ENCODE measurements around the gene KIAA1958. TPM values are rescaled to one million over a fixed set of nuclear protein-coding genes. Genes with fewer than 3 reads are reported as not detected.
"Not testable (repeated sequence)": the region's sequence is repeated elsewhere in the genome, so short reads cannot be mapped to it uniquely, and the experiment has no call there.

KIAA1958 gene
- total and polyA plus RNA-seq, 5 experiments from 2014 or later, result 2.6 to 11.8 (median 4.3) TPM

- no peak overlapping the region for H3K4me3 Mint-ChIP-seq
- H3K9me3 Mint-ChIP-seq, result peaks cover 0 to 2% (median 0%) of the 10 kb centered on the region in 9 donors
- no peak for DNase-seq
- no peak overlapping the region for H3K27ac Mint-ChIP-seq
- H3K27me3 Mint-ChIP-seq, result no peaks in the 10 kb centered on the region
- no peak for ATAC-seq
- peaks cover 14 to 23% (median 21%) of the 10 kb centered on the region in 3 donors for H3K36me3 Mint-ChIP-seq
- POLR2A ChIA-PET, result interaction anchor here (0.6 kb wide), 1 partner anchor 12 kb away, joined by 3 read pairs; no protein-coding TSS in a partner anchor
- H3K4me1 Mint-ChIP-seq, result peaks cover 0 to 23% (median 3%) of the 10 kb centered on the region in 4 donors
Observed at GRCh38 chr9:112570671-112571167, 84.1 kb downstream of the KIAA1958 start.

- no peaks in the 10 kb centered on the region for H3K27me3 Mint-ChIP-seq
- no peak overlapping the region for H3K27ac Mint-ChIP-seq
- POLR2A ChIA-PET, result interaction anchor here (0.6 kb wide), 2 partner anchors 11 to 236 kb away, joined by 3 to 5 read pairs; no protein-coding TSS in a partner anchor
- H3K36me3 Mint-ChIP-seq, result peaks cover 16 to 30% (median 29%) of the 10 kb centered on the region in 3 donors
- DNase-seq (no peak), ATAC-seq (no peak)
- H3K9me3 Mint-ChIP-seq, result peaks cover 0 to 2% (median 0%) of the 10 kb centered on the region in 9 donors
- H3K4me3 Mint-ChIP-seq, result no peak overlapping the region
- H3K4me1 Mint-ChIP-seq, result peaks cover 0 to 23% (median 3%) of the 10 kb centered on the region in 4 donors
Observed at GRCh38 chr9:112571624-112572355, 85.2 kb downstream of the KIAA1958 start.

- POLR2A ChIA-PET, result no interaction called here
- no peaks in the 10 kb centered on the region for H3K27me3 Mint-ChIP-seq
- ATAC-seq, result no peak
Observed at GRCh38 chr9:112572416-112572815, 85.8 kb downstream of the KIAA1958 start.

GRCh38 chr9:112574008-112574407, 87.4 kb downstream of the KIAA1958 start:
- H3K4me1 Mint-ChIP-seq, result peaks cover 0 to 23% (median 3%) of the 10 kb centered on the region in 4 donors
- H3K27me3 Mint-ChIP-seq, result no peaks in the 10 kb centered on the region
- no peak for ATAC-seq
- no peak for DNase-seq
- POLR2A ChIA-PET, result no interaction called here
- peaks cover 0 to 2% (median 0%) of the 10 kb centered on the region in 9 donors for H3K9me3 Mint-ChIP-seq
- no peak overlapping the region for H3K4me3 Mint-ChIP-seq
- H3K36me3 Mint-ChIP-seq, result peaks cover 16 to 30% (median 29%) of the 10 kb centered on the region in 3 donors
- no peak overlapping the region for H3K27ac Mint-ChIP-seq

More at GRCh38 chr9:112572416-112572815, 85.8 kb downstream of the KIAA1958 start:
- Mint-ChIP-seq H3K9me3 (peaks cover 0 to 2% (median 0%) of the 10 kb centered on the region in 9 donors), H3K4me3 (no peak overlapping the region), H3K36me3 (peaks cover 16 to 30% (median 29%) of the 10 kb centered on the region in 3 donors), H3K27ac (no peak overlapping the region), H3K4me1 (peaks cover 0 to 23% (median 3%) of the 10 kb centered on the region in 4 donors)
- no peak for DNase-seq

- H3K4me3 Mint-ChIP-seq, result no peak overlapping the region
- POLR2A ChIA-PET, result no interaction called here
Observed at GRCh38 chr9:112575107-112575506, 88.5 kb downstream of the KIAA1958 start.

GRCh38 chr9:112581469-112582176, 95.0 kb downstream of the KIAA1958 start:
- peaks cover 0 to 1% (median under 1%) of the 10 kb centered on the region in 3 donors for H3K36me3 Mint-ChIP-seq
- DNase-seq (no peak), ATAC-seq (no peak)
- H3K27ac Mint-ChIP-seq, result no peak overlapping the region
- no peaks in the 10 kb centered on the region for H3K27me3 Mint-ChIP-seq
- POLR2A ChIA-PET, result no interaction called here
- H3K4me1 Mint-ChIP-seq, result no peaks in the 10 kb centered on the region
- no peaks in the 10 kb centered on the region for H3K9me3 Mint-ChIP-seq
- H3K4me3 Mint-ChIP-seq, result no peak overlapping the region

More at GRCh38 chr9:112575107-112575506, 88.5 kb downstream of the KIAA1958 start:
- DNase-seq (no peak), ATAC-seq (no peak)
- Mint-ChIP-seq H3K36me3 (peaks cover 16 to 30% (median 29%) of the 10 kb centered on the region in 3 donors), H3K4me1 (peaks cover 0 to 22% (median 3%) of the 10 kb centered on the region in 4 donors), H3K27me3 (no peaks in the 10 kb centered on the region), H3K27ac (peak overlapping the region in 2 of 10 donors; percentile 48 to 89), H3K9me3 (peaks cover 0 to 2% (median 0%) of the 10 kb centered on the region in 9 donors)

GRCh38 chr9:112582371-112583262, 96.0 kb downstream of the KIAA1958 start:
- Mint-ChIP-seq H3K27me3 (no peaks in the 10 kb centered on the region), H3K4me1 (no peaks in the 10 kb centered on the region), H3K9me3 (no peaks in the 10 kb centered on the region), H3K27ac (no peak overlapping the region), H3K36me3 (no peaks in the 10 kb centered on the region), H3K4me3 (no peak overlapping the region)
- POLR2A ChIA-PET, result interaction anchor here (0.7 kb wide), 2 partner anchors 11 to 75 kb away, joined by 3 to 6 read pairs; no protein-coding TSS in a partner anchor
- ATAC-seq (no peak), DNase-seq (no peak)

- Mint-ChIP-seq H3K27me3 (no peaks in the 10 kb centered on the region), H3K9me3 (no peaks in the 10 kb centered on the region), H3K4me1 (no peaks in the 10 kb centered on the region), H3K4me3 (no peak overlapping the region), H3K36me3 (peaks cover 0 to 3% (median 0%) of the 10 kb centered on the region in 3 donors), H3K27ac (peak overlapping the region in 1 of 10 donors; percentile 15)
- no peak for DNase-seq
- no peak for ATAC-seq
- POLR2A ChIA-PET, result no interaction called here
Observed at GRCh38 chr9:112586599-112587155, 100.0 kb downstream of the KIAA1958 start.

- H3K27me3 Mint-ChIP-seq, ATAC-seq, H3K9me3 Mint-ChIP-seq, DNase-seq, POLR2A ChIA-PET, H3K4me3 Mint-ChIP-seq, H3K4me1 Mint-ChIP-seq: not testable (repeated sequence)
- Mint-ChIP-seq H3K27ac (peak overlapping the region in 1 of 10 donors; percentile 4), H3K36me3 (peaks cover 0 to 11% (median 6%) of the 10 kb centered on the region in 3 donors)
Observed at GRCh38 chr9:112591875-112592274, 105.2 kb downstream of the KIAA1958 start.

GRCh38 chr9:112599732-112600131, 113.1 kb downstream of the KIAA1958 start:
- Mint-ChIP-seq H3K9me3 (no peaks in the 10 kb centered on the region), H3K4me3 (no peak overlapping the region), H3K4me1 (no peaks in the 10 kb centered on the region), H3K36me3 (no peaks in the 10 kb centered on the region), H3K27ac (no peak overlapping the region), H3K27me3 (no peaks in the 10 kb centered on the region)
- POLR2A ChIA-PET, result no interaction called here
- DNase-seq (no peak), ATAC-seq (no peak)

GRCh38 chr9:112601636-112602035, 115.0 kb downstream of the KIAA1958 start:
- Mint-ChIP-seq H3K27me3 (no peaks in the 10 kb centered on the region), H3K36me3 (no peaks in the 10 kb centered on the region), H3K27ac (no peak overlapping the region), H3K9me3 (no peaks in the 10 kb centered on the region), H3K4me1 (no peaks in the 10 kb centered on the region), H3K4me3 (no peak overlapping the region)
- ATAC-seq (no peak), DNase-seq (no peak)
- POLR2A ChIA-PET, result no interaction called here

- no peaks in the 10 kb centered on the region for H3K4me1 Mint-ChIP-seq
- peaks cover 0 to 2% (median 0%) of the 10 kb centered on the region in 3 donors for H3K36me3 Mint-ChIP-seq
- DNase-seq (no peak), ATAC-seq (no peak)
- POLR2A ChIA-PET, result interaction anchor here (0.6 kb wide), 1 partner anchor 586 kb away, joined by 3 read pairs; no protein-coding TSS in a partner anchor
- H3K27ac Mint-ChIP-seq, result no peak overlapping the region
- no peak overlapping the region for H3K4me3 Mint-ChIP-seq
- no peaks in the 10 kb centered on the region for H3K9me3 Mint-ChIP-seq
- no peaks in the 10 kb centered on the region for H3K27me3 Mint-ChIP-seq
Observed at GRCh38 chr9:112604790-112605189, 118.2 kb downstream of the KIAA1958 start.
